Upper lobe of right lung (tissue), 1 donor: ENCODE measurements around the gene RAC3. TPM values are rescaled to one million over a fixed set of nuclear protein-coding genes. Genes with fewer than 3 reads are reported as not detected.

Source experiments
- ATAC-seq: fragments of 200-7000 bp; cut with Tn5 transposase; one replicate; pipeline ENCODE4 v1.9.1; 2020; ENCODE audit warnings: mild to moderate bottlenecking, moderate library complexity
- DNase-seq: peaks from one replicate; pipeline ENCODE4 v3.0.0-alpha.2; 2020
- H3K27ac ChIP-seq: fragments of 200-600 bp; one replicate; pipeline ENCODE4 v1.8.0; 2022
- H3K27me3 ChIP-seq: fragments of 200-600 bp; one replicate; pipeline ENCODE4 v1.8.0; 2022; ENCODE audit warnings: mild to moderate bottlenecking
- H3K36me3 ChIP-seq: fragments of 200-600 bp; one replicate; pipeline ENCODE4 v1.8.0; 2022
- H3K4me1 ChIP-seq: fragments of 200-600 bp; one replicate; pipeline ENCODE4 v1.8.0; 2022
- H3K4me3 ChIP-seq: fragments of 200-600 bp; one replicate; pipeline ENCODE4 v1.8.0; 2022; ENCODE audit warnings: mild to moderate bottlenecking
- H3K9me3 ChIP-seq: fragments of 200-600 bp; one replicate; pipeline ENCODE4 v1.8.0; 2022
- intact Hi-C: fragments of 100-400 bp; cut with DNase I; formaldehyde crosslinking; loops from one replicate; pipeline ENCODE4 v1.11.0; 2022
- total RNA-seq: library from RNA; stranded (reverse); fragmentation: NEBNext Ultra II Directional; extraction: Animal tissue kit (Norgen Biotek cat#: 25700); gene quantifications from one replicate; pipeline ENCODE4 v1.2.1, GENCODE V29; 2021
- TF ChIP-seq, protein P1 (sequence below): fragments of 200-600 bp; IDR thresholded peaks from one replicate; pipeline ENCODE4 v1.8.0; 2022; ENCODE audit warnings: antibody characterized with exemption
- donor health status: DM: no; HTN: yes; CAD: no; lungs with severe emphysema.

Gene RAC3
- total RNA-seq, 1 donor from 2014 or later = 3.4 TPM

GRCh38 chr17:82042649-82043048 is 11.2 kb downstream of the RAC3 start:
- TF ChIP-seq, protein P1, sequence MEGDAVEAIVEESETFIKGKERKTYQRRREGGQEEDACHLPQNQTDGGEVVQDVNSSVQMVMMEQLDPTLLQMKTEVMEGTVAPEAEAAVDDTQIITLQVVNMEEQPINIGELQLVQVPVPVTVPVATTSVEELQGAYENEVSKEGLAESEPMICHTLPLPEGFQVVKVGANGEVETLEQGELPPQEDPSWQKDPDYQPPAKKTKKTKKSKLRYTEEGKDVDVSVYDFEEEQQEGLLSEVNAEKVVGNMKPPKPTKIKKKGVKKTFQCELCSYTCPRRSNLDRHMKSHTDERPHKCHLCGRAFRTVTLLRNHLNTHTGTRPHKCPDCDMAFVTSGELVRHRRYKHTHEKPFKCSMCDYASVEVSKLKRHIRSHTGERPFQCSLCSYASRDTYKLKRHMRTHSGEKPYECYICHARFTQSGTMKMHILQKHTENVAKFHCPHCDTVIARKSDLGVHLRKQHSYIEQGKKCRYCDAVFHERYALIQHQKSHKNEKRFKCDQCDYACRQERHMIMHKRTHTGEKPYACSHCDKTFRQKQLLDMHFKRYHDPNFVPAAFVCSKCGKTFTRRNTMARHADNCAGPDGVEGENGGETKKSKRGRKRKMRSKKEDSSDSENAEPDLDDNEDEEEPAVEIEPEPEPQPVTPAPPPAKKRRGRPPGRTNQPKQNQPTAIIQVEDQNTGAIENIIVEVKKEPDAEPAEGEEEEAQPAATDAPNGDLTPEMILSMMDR = no peak
- Histone ChIP-seq H3K27me3 (no peaks in the 10 kb centered on the region), H3K4me1 (peaks cover 5% of the 10 kb centered on the region), H3K9me3 (no peaks in the 10 kb centered on the region), H3K27ac (no peak overlapping the region), H3K36me3 (no peaks in the 10 kb centered on the region), H3K4me3 (no peak overlapping the region)
- intact Hi-C loops = no loop called here
- DNase-seq (no peak), ATAC-seq (no peak)

DNA sequence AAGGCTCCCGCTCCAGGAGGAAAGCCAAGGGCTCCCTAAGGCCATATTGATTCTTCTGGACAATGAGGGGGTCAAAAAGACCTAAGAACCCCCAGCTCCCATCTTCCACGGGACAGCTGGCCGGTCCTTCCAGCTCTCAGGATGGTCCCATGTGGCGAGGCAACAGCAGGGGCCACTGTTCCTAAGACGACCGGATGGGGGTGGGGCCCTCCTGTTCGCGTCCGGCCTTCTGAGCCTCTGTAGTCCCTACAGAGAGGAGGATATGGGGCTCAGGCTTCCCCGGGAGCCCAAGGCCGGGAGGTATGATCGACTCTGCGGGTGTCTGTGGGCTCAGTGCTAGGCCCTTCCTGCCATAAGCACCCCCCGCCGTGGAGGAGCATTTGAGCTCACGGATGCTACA is 12.0 kb downstream of the RAC3 start:
- H3K27me3 ChIP-seq = no peaks in the 10 kb centered on the region
- no peak for DNase-seq
- no peak for ATAC-seq
- peaks cover 2% of the 10 kb centered on the region for H3K36me3 ChIP-seq
- H3K9me3 ChIP-seq = no peaks in the 10 kb centered on the region
- intact Hi-C loops = no loop called here
- no peak overlapping the region for H3K27ac ChIP-seq
- no peak overlapping the region for H3K4me3 ChIP-seq
- TF ChIP-seq, protein P1 = no peak
- H3K4me1 ChIP-seq = no peaks in the 10 kb centered on the region

- intact Hi-C loops = no loop called here
- DNase-seq = no peak
- Histone ChIP-seq H3K27me3 (no peaks in the 10 kb centered on the region), H3K27ac (no peak overlapping the region), H3K36me3 (peaks cover 15% of the 10 kb centered on the region), H3K4me1 (peaks cover 10% of the 10 kb centered on the region), H3K4me3 (no peak overlapping the region), H3K9me3 (no peaks in the 10 kb centered on the region)
- no peak for ATAC-seq
- TF ChIP-seq, protein P1 = no peak
These were observed 14.5 kb downstream of the RAC3 start for GRCh38 chr17:82045936-82046484.

- Histone ChIP-seq H3K9me3 (no peaks in the 10 kb centered on the region), H3K36me3 (peaks cover 15% of the 10 kb centered on the region), H3K4me1 (peaks cover 10% of the 10 kb centered on the region), H3K4me3 (no peak overlapping the region), H3K27me3 (no peaks in the 10 kb centered on the region), H3K27ac (no peak overlapping the region)
- no peak for ATAC-seq
- DNase-seq = no peak
- intact Hi-C loops = no loop called here
- TF ChIP-seq, protein P1 = no peak
These were observed 15.4 kb downstream of the RAC3 start for GRCh38 chr17:82046903-82047302.

- Histone ChIP-seq H3K27me3 (no peaks in the 10 kb centered on the region), H3K27ac (no peak overlapping the region), H3K4me3 (no peak overlapping the region), H3K36me3 (peaks cover 15% of the 10 kb centered on the region), H3K9me3 (no peaks in the 10 kb centered on the region), H3K4me1 (peaks cover 10% of the 10 kb centered on the region)
- TF ChIP-seq, protein P1 = no peak
- DNase-seq (no peak), ATAC-seq (no peak)
- intact Hi-C loops = no loop called here
These were observed 15.9 kb downstream of the RAC3 start for GRCh38 chr17:82047379-82047778.
